Erythroblast (primary cell): Measurements from ENCODE around the gene KAT2B.

Source experiments
- DNase-seq, 2 experiments: peaks; one replicate each; lab custom pipeline; 2025; lab: John Stamatoyannopoulos, UW
- GATA1 ChIP-seq: IDR thresholded peaks from 2 replicates; pipeline ENCODE4 v1.6.1; 2011; ENCODE audit warnings: low read depth, mild to moderate bottlenecking, control low read depth, low read length, moderate library complexity
- POLR2A ChIP-seq: IDR thresholded peaks from 2 replicates; pipeline ENCODE4 v1.6.1; 2011; ENCODE audit warnings: mild to moderate bottlenecking, low read length

Gene KAT2B

DNA sequence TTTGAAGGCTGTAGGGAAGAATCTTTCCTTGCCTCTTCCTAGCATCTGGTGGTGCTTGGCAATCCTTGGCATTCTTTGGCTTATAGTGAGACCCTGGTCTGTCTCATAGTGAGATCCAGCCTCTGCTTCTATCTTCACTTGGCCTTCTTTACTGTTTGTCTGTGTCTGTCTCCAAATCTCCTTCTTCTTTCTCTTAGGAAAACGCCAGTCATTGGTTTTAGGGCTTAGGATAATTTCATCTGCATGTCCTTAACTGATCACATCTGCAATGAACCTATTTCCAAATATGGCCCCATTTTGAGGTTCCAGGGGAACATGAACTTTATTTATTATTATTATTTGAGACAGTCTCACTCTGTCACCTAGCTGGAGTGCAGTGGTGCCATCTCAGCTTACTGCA, 25.8 kb downstream of the KAT2B start:
- TF ChIP-seq GATA1, result no peak
- TF ChIP-seq POLR2A, result no peak
- no peak for DNase-seq

DNA sequence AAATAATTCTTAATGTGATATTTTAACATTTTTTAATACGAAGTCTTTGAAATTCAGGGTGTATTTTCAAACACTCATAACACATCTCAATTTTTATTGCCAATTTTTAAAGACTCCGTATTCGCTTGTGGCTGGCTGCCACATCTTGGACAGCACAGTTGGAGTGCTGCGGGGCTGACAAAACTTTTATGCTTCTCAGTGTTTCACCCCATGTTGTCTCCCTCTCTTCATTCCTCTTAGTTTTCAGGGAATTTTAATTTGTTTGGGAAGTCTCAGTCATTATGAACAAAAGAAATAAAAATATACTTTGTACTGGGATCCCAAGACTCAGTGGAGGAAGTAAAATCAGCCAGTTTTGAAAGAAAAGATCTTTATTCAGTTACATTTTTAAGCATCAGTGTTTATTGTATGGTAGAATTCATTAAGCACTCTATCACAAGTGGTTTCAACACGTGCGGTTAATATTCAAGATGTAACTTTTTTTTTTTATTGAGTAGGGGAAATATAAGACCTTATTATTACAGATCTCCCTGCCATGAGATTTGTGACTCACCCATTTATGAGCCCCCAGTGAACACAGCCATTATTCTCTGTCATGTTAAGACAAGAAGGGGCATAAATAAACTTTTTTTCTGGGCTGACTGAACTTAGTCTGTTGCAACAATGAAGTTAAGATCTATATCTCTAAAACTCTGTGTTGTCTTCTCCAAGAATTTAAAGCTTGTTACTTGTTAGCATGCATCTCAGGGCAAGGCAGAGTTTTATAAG, 26.8 kb downstream of the KAT2B start:
- DNase-seq, result peak in 1 of 2 experiments; percentile 17
- TF ChIP-seq POLR2A (no peak), GATA1 (no peak)

DNA sequence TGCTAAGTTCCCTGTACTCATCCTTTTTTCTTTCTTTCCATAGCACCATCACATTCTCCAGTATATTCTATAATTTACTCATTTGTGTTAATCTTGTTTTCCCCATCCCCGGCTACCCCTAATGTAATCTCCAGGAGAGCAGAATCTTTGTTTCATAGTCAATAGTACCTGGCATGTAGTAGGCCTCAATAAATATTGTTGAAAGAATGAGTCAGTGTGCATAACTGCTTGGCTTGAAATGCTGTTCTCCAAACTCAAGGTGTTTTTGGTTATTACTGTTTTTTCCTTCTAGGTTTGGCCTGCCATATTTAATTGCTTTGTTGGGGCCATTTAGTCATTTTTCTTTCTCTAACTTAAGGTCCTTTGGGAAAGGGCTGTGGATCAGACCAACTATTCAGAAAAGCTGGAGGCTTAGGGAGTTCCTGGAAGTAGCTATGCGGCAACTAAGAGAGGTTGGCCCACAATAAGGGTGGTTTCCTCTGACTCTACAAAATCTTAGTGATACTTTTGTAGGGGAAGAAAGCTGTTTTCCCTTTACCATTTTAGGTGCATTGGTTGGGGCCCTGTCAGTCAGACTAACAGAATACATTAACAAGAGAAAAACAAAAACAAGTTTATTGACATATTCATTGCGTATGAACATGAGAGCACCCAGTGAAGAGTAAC, 28.4 kb downstream of the KAT2B start:
- no peak for DNase-seq

DNA sequence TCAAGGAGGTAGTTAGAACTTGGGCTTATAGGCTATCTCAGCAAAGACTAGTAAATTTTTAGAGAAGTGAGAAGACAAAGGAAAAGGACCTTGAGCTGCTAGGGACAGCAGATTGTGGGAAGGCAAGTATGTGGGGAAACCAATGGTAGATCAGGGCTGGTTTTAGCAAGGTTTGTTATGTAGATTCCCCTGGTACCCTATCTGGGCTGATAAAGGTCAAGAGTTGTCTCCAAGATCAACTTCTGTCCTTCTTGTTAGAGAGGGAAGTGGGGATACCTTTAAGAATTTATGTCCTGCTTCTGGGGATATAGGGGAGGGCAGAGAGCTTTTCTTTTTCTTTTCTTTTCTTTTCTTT, 28.9 kb downstream of the KAT2B start:
- no peak for DNase-seq
- TF ChIP-seq GATA1 (no peak), POLR2A (no peak)

More for the DNA sequence above, 28.4 kb downstream of the KAT2B start:
- TF ChIP-seq POLR2A (no peak), GATA1 (no peak)

DNA sequence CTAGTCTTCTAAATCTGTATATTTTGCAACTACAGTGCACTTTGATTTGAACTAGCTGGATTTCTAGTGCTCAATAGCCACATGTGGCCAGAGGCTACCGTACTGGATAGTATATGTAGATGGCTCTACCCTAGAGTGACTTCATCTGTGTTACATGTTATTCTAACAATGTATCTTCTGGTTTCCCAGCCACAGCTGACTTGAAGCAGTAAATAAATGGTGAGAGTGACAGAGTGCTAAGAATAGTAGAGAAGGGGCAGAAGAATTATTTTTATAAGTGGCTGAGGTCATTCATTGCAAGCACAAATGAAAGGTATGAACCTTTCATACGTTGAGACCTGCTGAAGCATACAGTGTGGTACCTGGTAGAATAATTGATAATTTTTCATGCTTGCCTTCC, 30.9 kb downstream of the KAT2B start:
- no peak for DNase-seq
- TF ChIP-seq GATA1, result no peak
- no peak for TF ChIP-seq POLR2A

DNA sequence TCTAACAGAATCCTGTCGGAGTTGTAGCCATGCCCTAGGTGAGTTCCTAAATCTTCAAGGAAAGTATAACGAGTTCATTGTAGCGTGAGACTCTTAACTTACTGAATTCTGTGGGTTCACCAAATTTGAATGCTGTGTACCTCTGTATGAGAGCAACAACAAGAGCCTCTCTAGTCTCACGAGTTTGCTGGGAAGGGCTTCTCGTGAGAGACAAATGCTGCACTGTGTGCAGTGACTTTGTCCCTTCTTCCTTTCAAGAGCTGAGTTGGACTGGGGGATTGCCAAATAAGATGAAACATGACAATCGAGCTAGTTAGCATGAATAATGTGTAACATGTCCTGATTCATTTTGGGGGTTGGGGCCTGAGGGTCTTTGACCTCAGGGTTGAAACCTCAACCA, 32.2 kb downstream of the KAT2B start:
- DNase-seq, result no peak
- TF ChIP-seq POLR2A, result no peak
- no peak for TF ChIP-seq GATA1

DNA sequence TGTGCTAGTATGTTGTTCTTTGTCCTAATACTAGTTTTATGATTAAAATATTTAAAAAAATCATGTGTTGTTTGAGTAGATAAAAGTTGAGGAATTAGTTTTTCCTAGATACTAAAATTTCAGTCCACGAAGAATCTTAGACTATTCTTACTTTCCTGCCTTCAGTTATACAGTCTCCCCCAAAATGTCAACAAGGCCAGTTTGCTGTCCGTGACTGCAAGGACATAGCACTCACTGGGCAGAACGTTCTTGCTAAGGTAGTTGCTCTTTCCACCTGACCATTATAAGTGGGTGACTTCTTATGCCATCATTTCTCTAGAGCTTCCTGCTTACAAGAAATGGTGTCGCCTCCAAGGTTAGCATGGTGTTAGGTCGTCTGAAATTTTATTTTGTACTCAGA, 32.8 kb downstream of the KAT2B start:
- no peak for DNase-seq
- no peak for TF ChIP-seq POLR2A
- no peak for TF ChIP-seq GATA1

DNA sequence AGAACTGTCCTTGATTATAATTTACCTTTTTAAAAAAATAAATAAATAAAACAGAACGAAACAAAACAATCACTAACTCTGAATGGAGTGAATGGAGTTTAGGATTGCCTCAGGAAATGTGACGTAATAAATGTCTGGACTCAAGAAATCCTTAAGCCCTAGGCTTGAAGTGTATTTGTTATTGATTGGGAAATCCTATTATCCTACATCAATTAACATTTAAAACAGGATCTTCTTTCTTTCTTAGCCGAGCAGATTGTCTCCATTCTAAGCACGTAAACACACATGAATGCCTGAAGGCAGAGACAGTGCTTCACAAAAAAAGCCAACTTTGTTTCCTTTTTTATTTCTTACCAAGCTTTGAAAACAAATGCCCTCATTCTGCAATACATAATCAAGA, 33.4 kb downstream of the KAT2B start:
- DNase-seq, result no peak
- no peak for TF ChIP-seq GATA1

DNA sequence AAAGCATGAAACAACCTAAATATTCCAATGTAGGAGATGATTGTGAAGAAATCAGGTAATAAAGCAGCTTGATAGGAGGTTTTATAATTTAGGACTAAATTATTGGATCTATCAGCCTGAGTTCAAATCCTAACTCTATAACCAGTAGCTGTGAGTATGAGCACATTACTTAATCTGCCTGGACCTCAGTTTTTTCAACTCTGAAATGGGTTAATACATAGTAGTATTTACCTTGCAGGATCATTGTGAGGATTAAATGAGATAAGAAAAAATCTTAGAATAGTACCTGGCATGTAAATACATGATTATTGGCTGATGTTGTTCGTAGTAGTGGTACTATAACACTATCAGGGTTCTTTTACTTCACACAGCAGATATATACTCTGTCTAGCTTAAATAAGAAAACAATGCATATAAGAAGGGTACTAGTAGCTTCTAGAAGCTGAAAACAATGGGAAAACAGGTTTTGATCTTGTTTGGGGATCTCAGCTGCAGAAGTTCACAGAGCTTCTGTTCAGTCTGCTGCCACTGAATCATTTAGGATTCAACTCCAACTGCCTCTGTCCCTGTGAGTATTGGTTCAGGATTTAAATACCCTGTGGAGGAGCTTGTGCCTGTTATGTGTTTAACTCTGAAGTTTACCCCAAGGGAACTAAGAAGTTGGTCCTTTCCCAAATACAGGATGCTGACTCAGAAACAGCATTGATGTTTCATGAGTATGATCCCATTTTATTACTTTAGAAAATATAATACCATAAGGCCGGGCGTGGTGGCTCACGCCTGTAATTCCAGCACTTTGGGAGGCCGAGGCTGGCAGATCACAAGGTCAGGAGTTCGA, 34.2 kb downstream of the KAT2B start:
- TF ChIP-seq POLR2A (no peak), GATA1 (no peak)
- DNase-seq, result no peak

DNA sequence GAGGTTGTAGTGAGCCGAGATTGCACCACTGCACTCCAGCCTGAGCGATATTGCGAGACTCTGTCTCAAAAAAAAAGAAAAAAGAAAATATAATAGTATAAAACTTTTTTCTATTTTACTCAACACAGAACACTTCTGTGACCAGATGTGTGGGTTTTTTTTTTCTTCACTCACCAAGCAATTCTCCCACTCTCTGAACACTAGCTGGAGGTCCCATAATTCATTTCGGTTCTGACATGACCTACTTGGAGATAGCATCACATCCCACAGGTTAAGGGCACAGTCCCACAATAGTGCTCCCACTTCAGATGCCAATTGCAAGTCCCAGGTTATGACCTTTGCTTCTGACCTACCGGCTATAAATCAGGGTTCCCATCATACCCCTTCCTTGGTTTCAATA, 35.0 kb downstream of the KAT2B start:
- no peak for TF ChIP-seq GATA1
- TF ChIP-seq POLR2A, result no peak
- DNase-seq, result no peak

DNA sequence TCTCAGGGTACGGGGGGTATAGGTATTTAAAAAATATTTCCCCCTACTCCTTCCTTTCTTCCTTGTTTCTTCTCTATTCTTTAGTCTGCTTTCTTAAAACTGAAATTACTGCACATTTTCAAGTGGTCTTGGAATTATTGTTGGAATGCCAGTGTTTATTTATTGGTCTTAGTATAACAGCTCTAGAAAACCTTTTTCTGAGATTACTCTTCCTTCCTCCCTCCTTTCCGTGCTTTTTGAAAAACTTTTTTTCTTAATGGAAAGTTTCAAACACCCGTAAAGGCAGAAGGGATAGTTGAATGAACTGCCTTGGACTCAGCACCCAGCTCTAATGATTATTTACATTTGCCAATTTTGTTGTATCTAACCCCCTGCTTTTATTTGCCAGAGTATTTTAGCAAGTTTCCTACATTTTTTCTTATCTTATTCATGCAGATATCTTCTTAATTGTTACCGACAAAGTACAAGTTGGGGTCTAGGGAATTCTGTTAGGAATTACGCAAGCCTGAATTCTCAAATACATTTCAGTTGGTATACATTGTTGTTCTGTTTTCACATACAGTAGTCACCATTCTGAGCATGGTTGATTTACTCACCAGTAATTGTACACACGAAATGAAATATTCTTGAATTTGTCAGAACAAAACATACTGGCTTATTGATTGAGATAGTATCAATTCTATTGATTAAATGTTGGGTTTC, 36.2 kb downstream of the KAT2B start:
- DNase-seq, result no peak
- TF ChIP-seq GATA1, result no peak
- no peak for TF ChIP-seq POLR2A

DNA sequence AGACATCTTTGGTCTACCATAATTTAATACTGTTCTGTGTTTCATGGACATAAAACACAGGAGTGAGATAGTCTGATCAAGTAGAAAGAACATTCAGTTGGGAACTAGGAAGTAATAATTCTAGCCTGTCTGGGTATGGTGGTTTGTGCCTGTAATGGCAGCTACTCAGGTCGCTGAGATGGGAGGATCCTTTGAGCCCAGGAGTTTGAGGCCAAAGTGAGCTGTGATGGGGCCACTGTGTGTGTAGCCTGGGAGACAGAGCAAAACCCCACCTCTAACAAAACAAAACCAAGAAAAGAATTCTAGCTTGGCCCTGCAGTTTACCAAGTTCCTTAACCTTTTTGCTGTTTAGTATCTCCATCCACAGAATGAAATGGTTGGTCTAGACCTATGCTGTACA, 36.8 kb downstream of the KAT2B start:
- TF ChIP-seq POLR2A, result no peak
- no peak for DNase-seq

DNA sequence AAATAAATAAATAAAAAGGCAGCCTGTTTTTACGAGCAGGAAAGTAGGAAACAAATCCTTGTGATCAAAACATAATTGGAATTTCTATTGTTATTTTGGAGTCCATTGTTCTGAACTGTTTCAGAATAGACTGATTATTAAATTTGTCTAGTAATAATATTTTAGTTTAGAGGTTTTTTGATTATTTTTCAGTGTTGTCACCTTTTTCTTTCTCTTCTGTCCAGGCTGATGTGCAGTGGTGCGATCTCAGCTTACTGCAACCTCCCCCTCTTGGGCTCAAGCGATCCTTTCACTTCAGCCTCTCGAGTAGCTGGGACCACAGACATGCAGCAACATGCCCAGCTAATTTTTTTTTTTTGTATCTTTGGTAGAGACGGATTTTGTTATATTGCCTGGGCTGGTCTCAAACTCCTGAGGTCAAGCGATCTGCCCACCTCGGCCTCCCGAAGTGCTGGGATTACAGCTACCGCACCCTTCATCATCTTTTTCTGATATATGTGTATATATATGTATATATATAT, 38.0 kb downstream of the KAT2B start:
- TF ChIP-seq POLR2A, result no peak
- TF ChIP-seq GATA1, result no peak
- DNase-seq, result no peak
